Gastroesophageal sphincter (tissue), 4 donors: ENCODE results near the gene LMF2. TPM values are rescaled to one million over a fixed set of nuclear protein-coding genes. Genes with fewer than 3 reads are reported as not detected.

Experiments
- ATAC-seq: fragments of 150-250 bp; one replicate; pipeline ENCODE4 v1.9.1; 2016; ENCODE audit warnings: mild to moderate bottlenecking, moderate library complexity
- H3K27ac ChIP-seq, 4 donors: fragments of 200-600 bp; sonication (generic) in 3 of 4; 1 replicate in 3 of 4; 2 replicates in 1 of 4; pipeline ENCODE4 v1.5.1; 2016 to 2019
- H3K27me3 ChIP-seq: fragments of 200-600 bp; sonication (generic); one replicate; pipeline ENCODE4 v1.5.1; 2019
- H3K36me3 ChIP-seq, 2 donors: fragments of 200-600 bp; sonication (generic); one replicate each; pipeline ENCODE4 v1.5.1; 2019; ENCODE audit warnings: control low read depth in 1 of 2
- H3K4me1 ChIP-seq, 3 donors: fragments of 200-600 bp; sonication (generic); 1 replicate in 2 of 3; 2 replicates in 1 of 3; pipeline ENCODE4 v1.5.1; 2016 to 2019; ENCODE audit warnings: control low read depth in 2 of 3
- H3K4me3 ChIP-seq, 2 donors: fragments of 200-600 bp; sonication (generic); one replicate each; pipeline ENCODE4 v1.5.1; 2019; ENCODE audit warnings: mild to moderate bottlenecking in 1 of 2, moderate library complexity in 1 of 2
- H3K9me3 ChIP-seq, 3 donors: fragments of 200-600 bp; sonication (generic); one replicate each; pipeline ENCODE4 v1.5.1; 2017 to 2019; ENCODE audit warnings: control low read depth in 2 of 3
- EP300 ChIP-seq: sonication (generic); formaldehyde crosslinking; IDR thresholded peaks from one replicate; pipeline ENCODE4 v1.6.1; 2017; ENCODE audit warnings: antibody characterized with exemption, mild to moderate bottlenecking
- POLR2A ChIP-seq, 2 donors: fragments of 450-650 bp; IDR thresholded peaks; one replicate each; pipeline ENCODE4 v1.6.1; 2017; ENCODE audit warnings: antibody characterized with exemption in 2 of 2, mild to moderate bottlenecking in 2 of 2, moderate library complexity in 1 of 2
- POLR2AphosphoS5 ChIP-seq: sonication (generic); formaldehyde crosslinking; IDR thresholded peaks from one replicate; pipeline ENCODE4 v1.6.1; 2017; ENCODE audit warnings: antibody characterized with exemption
- WGBS, 2 donors: methylation state at CpG; one replicate each; pipeline ENCODE4 v1.1.5; 2018; ENCODE audit warnings: low coverage in 1 of 2; 5-methylcytosine and 5-hydroxymethylcytosine counted together
- total RNA-seq, 4 donors: library from RNA; depleted of rRNA; stranded (reverse); fragments of >200 nt; gene quantifications; one replicate each; pipeline ENCODE4 v1.1.0, GENCODE V29; 2016
- TF ChIP-seq, protein P1 (sequence below), 4 experiments: fragments of 200-600 bp in 2 of 4; fragments of 450-650 bp in 2 of 4; sonication (generic) in 1 of 4; IDR thresholded peaks; one replicate each; pipeline ENCODE4 v1.5.1; 2017 to 2019; ENCODE audit warnings: antibody characterized with exemption in 4 of 4, mild to moderate bottlenecking in 2 of 4, moderate library complexity in 2 of 4

Gene LMF2
- total RNA-seq, 4 donors from 2014 or later: 35.5 to 58.4 (median 45.1) TPM

DNA sequence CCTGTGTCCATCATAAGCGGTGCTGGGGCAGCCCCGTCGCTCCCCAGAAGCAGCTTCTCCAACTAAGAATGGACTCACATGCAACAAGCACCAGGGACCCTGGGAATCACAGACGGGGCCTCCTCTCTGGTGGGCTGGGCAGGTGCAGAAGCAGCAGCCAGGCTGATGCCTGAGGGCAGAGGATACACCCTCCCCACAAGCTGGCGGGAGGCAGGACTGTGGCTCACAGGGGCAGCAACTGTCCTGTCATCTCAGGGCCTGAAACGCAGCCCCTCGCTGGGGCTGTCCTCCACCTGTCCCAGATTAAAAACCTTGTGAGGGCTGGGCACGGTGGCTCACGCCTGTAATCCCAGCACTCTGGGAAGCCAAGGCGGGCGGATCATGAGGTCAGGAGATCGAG, 29.6 kb downstream of the LMF2 start:
- peaks cover 43% of the 10 kb centered on the region for H3K27me3 ChIP-seq
- no peak overlapping the region for H3K4me3 ChIP-seq
- TF ChIP-seq POLR2AphosphoS5: no peak
- TF ChIP-seq EP300: no peak
- ATAC-seq: no peak
- H3K4me1 ChIP-seq: peaks cover 0 to 40% (median 15%) of the 10 kb centered on the region in 3 donors
- H3K9me3 ChIP-seq: no peaks in the 10 kb centered on the region
- no peak overlapping the region for H3K27ac ChIP-seq
- no peaks in the 10 kb centered on the region for H3K36me3 ChIP-seq
- WGBS, 2 donors: no CpG with 5 or more reads among the region's 12 CpGs

DNA sequence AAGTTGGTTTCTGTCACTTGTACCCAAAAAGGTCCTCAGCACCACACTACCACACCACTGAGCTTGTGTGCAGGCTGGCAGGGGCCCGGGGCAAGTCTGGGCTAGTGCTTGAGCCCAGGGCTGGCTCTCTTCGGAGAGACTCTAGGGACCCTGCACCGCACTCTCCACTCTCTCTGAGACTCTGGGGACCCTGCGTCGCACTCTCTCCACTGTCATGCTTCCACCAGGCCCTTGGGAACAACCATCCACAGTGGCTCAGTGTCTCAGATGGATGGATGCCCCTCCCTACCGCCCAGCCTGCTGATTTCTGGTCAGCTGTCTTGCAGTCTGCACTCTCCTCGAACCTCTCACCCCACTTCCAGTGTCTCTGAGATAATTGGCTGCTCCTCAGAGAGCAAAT, 30.6 kb downstream of the LMF2 start:
- Histone ChIP-seq H3K36me3 (peaks cover 0 to 2% of the 10 kb centered on the region in 2 donors), H3K9me3 (no peaks in the 10 kb centered on the region), H3K27me3 (peaks cover 33% of the 10 kb centered on the region), H3K4me1 (peaks cover 0 to 43% (median 24%) of the 10 kb centered on the region in 3 donors), H3K27ac (no peak overlapping the region), H3K4me3 (no peak overlapping the region)
- WGBS, 2 donors: 50 to 72% methylated on average over 1 to 6 of the region's 7 CpGs
- ATAC-seq: no peak
- TF ChIP-seq EP300: no peak
- TF ChIP-seq, protein P1, sequence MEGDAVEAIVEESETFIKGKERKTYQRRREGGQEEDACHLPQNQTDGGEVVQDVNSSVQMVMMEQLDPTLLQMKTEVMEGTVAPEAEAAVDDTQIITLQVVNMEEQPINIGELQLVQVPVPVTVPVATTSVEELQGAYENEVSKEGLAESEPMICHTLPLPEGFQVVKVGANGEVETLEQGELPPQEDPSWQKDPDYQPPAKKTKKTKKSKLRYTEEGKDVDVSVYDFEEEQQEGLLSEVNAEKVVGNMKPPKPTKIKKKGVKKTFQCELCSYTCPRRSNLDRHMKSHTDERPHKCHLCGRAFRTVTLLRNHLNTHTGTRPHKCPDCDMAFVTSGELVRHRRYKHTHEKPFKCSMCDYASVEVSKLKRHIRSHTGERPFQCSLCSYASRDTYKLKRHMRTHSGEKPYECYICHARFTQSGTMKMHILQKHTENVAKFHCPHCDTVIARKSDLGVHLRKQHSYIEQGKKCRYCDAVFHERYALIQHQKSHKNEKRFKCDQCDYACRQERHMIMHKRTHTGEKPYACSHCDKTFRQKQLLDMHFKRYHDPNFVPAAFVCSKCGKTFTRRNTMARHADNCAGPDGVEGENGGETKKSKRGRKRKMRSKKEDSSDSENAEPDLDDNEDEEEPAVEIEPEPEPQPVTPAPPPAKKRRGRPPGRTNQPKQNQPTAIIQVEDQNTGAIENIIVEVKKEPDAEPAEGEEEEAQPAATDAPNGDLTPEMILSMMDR (IDR thresholded peaks at IDR 0.05): no peak
- TF ChIP-seq POLR2AphosphoS5: no peak
- TF ChIP-seq POLR2A (IDR thresholded peaks at IDR 0.05): no peak

DNA sequence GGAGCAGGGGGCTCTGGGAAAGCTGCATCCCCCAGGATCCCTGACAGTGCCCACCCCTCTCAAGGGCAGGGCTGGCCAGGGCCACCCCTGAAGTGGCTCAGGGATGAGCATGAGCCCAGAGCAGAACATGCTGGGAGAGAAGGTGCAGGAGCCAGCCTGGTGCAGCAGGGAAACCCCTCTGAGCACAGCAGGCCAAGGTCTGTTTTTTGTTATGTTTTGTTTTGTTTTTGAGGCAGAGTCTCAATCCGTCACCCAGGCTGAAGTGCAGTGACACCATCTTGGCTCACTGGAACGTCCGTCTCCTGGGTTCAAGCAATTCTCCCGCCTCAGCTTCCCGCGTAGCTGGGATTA, 31.9 kb downstream of the LMF2 start:
- Histone ChIP-seq H3K27me3 (peaks cover 20% of the 10 kb centered on the region), H3K27ac (peak overlapping the region in 3 of 4 donors; percentile 89 to 94 (median 93)), H3K4me1 (peaks cover 0 to 44% (median 36%) of the 10 kb centered on the region in 3 donors), H3K36me3 (peaks cover 0 to 8% of the 10 kb centered on the region in 2 donors), H3K9me3 (no peaks in the 10 kb centered on the region), H3K4me3 (peak overlapping the region in 1 of 2 donors; percentile 96)
- no peak for TF ChIP-seq POLR2A (IDR thresholded peaks at IDR 0.05)
- TF ChIP-seq EP300: no peak
- TF ChIP-seq, protein P1 (IDR thresholded peaks at IDR 0.05): no peak
- WGBS, 2 donors: 76% methylated on average over 6 of the region's 6 CpGs; no CpG with 5 or more reads in 1 of the 2 donors
- no peak for ATAC-seq

DNA sequence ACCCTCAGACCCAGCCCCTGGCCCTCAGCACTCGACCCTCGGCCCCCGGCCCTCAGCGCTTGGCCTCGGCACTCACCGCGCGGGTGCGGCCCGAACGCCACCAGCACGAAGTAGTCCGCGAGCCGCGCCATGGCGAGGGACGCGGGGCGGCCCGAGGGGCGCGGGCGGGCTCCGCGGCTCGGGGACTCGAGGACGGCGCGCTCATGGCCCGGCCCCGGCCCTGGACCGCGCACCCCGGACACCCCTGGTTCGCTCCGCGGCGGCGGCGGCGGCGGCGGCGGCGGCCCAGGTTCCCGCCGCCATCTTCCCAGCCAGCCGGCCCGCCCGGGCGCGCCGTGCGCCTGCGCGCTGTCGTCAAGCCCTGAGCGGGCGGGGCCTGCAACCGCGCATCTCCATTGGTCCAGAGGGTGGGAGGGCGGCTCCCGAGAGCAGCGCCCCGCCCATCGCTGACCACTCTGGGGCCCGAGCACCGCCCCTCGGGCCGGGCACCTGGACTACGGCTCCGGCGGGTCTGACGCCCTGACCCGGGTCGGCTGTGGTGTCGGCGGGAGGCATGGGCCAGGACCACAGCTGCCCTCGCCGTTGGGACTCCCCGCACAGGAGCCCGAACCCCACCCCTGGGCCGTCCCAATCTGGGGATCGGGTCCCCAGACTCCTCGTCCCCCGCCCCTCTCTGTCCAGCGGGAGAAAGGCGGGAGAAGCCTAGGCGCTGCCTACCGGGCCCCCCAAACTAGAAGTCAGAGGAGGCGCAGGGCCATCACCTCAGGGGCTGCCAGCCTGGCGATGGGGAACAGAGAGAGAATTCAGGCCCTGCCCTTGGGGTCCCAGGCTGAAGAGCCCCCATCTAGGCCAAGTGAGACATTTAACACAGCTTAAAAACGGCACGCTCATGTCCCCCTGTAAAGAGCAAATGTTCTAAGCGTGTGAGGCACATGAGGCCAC, 32.5 kb downstream of the LMF2 start, which contains the start of gene SBF1:
Gene SBF1, minus strand, starts transcription at position 326 of the 942 bp plus-strand sequence. Its CDS starts 195 bp downstream, at position 131.
- TF ChIP-seq POLR2A (IDR thresholded peaks at IDR 0.05) (peak; percentile 65 to 91), EP300 (no peak)
- Histone ChIP-seq H3K27me3 (peaks cover 14% of the 10 kb centered on the region), H3K4me1 (peaks cover 0 to 50% (median 43%) of the 10 kb centered on the region in 3 donors), H3K9me3 (no peaks in the 10 kb centered on the region), H3K27ac (peak within 1 kb of the TSS; percentile 44 to 94 (median 91)), H3K4me3 (peak within 1 kb of the TSS; percentile 72 to 96), H3K36me3 (peaks cover 0 to 8% of the 10 kb centered on the region in 2 donors)
- peak; percentile 98 for ATAC-seq
- 30% methylated on average over 2 of the region's 97 CpGs; no CpG with 5 or more reads in 1 of the 2 donors for WGBS, 2 donors

DNA sequence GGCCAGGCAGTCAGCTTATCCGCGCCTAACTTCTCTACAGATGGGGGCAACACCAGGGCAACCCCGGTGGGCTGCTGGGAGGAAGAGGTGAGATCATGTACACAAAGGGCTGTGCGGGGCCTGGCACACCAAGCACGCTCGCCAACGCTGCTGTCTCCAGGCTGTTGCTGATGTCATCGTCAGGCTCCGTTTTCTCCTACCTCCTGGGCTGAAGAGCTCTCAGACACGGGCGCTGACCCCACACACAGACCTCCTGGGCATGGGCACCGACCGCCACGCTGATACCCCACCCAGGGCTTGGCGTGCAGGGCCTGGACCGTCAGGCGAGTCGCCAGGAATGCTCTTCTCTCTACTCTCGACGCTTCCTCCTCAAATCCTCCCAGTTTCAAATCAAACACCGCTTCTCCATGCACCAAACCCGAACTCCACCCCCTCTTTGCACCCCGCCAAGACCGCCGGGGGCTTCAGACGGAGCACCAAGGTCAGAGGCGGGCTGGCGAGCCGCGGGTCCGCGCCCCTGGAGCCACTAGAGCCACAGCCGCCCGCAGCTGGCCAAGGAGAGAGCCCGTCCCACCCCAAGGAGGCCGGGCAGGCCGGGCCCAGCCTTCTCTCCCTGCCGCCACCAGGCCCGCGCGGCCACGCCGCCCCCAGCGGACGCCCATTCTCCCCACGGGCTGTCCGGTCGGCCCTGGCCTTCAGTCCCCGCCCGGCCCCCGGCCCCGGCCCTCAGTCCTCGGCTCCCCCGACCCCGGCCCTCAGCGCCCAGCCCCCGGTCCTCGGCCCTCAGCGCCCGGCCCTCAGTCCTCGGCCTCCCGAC, 33.4 kb downstream of the LMF2 start:
- WGBS, 2 donors: 0 to 2% methylated on average over 2 to 9 of the region's 62 CpGs
- TF ChIP-seq, protein P1 (IDR thresholded peaks at IDR 0.05): peak in 1 of 4 experiments; percentile 17
- TF ChIP-seq POLR2AphosphoS5 (no peak), EP300 (no peak), POLR2A (IDR thresholded peaks at IDR 0.05) (no peak)
- Histone ChIP-seq H3K27me3 (peaks cover 5% of the 10 kb centered on the region), H3K4me3 (peak overlapping the region; percentile 72 to 96), H3K9me3 (no peaks in the 10 kb centered on the region), H3K27ac (peak overlapping the region; percentile 44 to 94 (median 91)), H3K36me3 (peaks cover 0 to 8% of the 10 kb centered on the region in 2 donors), H3K4me1 (peaks cover 0 to 60% (median 48%) of the 10 kb centered on the region in 3 donors)
- ATAC-seq: peak; percentile 30
